ENCODE measurements around the gene SIRT7.

DNA sequence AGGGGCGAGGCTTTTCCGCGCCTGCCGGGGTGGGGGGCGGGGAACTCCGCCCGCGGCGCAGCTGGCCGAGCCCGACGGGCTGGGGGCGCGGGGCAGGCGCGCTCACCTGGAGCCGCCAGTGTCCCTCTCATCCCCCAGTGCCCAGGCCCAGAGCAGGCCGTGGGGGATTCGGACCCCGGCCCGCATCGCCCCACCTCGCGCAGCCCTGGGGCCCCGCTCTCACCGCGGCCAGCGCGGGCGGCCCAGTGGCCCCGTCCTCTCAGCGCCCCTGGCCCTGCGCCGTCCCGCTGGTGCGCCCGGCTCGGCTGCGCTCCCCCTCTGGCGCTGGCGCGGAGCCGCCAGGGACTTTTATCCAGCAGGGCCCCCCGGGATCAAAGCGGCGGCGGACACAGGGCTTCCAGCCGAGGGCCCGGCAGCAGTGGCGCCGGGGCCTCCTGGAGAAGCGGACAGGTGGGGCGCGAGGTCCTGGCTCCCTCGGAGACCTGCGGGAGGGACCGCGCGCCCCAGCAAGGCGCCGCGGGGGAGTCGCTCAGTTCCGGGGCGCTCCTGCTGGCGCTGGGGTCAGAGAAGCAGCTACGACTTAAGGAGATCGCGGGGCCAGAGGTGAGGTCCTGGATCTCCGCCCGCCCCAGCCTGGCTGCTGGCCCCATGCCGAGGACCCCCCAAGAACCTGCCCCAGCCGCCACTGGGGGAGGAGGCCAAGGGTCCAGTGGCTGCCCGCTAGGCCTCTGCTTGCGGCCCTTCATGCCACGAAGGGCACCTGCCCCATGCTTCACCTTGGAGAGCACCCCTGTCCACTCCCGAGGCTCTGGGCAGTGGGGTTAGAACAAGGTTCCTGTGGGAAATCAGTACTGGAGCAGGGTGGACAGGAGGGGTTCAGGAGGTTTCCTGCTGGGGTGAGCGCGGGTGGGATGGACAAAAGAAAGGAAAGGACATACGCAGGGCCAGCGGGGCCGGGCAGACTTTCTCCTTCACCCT is 43.8 kb upstream of the SIRT7 start:
- TF ChIP-seq, protein P1, sequence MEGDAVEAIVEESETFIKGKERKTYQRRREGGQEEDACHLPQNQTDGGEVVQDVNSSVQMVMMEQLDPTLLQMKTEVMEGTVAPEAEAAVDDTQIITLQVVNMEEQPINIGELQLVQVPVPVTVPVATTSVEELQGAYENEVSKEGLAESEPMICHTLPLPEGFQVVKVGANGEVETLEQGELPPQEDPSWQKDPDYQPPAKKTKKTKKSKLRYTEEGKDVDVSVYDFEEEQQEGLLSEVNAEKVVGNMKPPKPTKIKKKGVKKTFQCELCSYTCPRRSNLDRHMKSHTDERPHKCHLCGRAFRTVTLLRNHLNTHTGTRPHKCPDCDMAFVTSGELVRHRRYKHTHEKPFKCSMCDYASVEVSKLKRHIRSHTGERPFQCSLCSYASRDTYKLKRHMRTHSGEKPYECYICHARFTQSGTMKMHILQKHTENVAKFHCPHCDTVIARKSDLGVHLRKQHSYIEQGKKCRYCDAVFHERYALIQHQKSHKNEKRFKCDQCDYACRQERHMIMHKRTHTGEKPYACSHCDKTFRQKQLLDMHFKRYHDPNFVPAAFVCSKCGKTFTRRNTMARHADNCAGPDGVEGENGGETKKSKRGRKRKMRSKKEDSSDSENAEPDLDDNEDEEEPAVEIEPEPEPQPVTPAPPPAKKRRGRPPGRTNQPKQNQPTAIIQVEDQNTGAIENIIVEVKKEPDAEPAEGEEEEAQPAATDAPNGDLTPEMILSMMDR (IDR thresholded peaks at IDR 0.05) = no peak
- no peak for TF ChIP-seq CREB1 (CRISPR knock-in tag; IDR thresholded peaks at IDR 0.05)
